Loucy (cell line): ENCODE results near the gene ECT2L.

Experiments
- H2AFZ ChIP-seq: fragments of 200-600 bp; sonication (generic); 2 replicates; pipeline ENCODE4 v1.6.0; 2016; ENCODE audit warnings: antibody characterized with exemption, mild to moderate bottlenecking, low read length, moderate library complexity
- H3F3A ChIP-seq: fragments of 200-600 bp; 2 replicates; pipeline ENCODE4 v1.6.0; 2016; ENCODE audit warnings: antibody characterized with exemption, low read depth, mild to moderate bottlenecking
- H3K27me3 ChIP-seq: fragments of 200-600 bp; sonication (generic); 2 replicates; pipeline ENCODE4 v1.6.1; 2014; ENCODE audit warnings: low read length, mild to moderate bottlenecking; ENCODE audit not compliant: insufficient read depth, poor library complexity, severe bottlenecking
- H3K36me3 ChIP-seq: fragments of 200-600 bp; sonication (generic); 2 replicates; pipeline ENCODE4 v1.6.1; 2016; ENCODE audit warnings: low read length; ENCODE audit not compliant: insufficient read depth
- H3K4me1 ChIP-seq: fragments of 200-600 bp; sonication (generic); 2 replicates; pipeline ENCODE4 v1.5.1; 2014; ENCODE audit warnings: low read length, mild to moderate bottlenecking; ENCODE audit not compliant: insufficient read depth, poor library complexity, severe bottlenecking
- H3K4me2 ChIP-seq: fragments of 200-600 bp; sonication (generic); 2 replicates; pipeline ENCODE4 v1.6.0; 2014; ENCODE audit warnings: antibody characterized with exemption, low read length, low read depth, mild to moderate bottlenecking; ENCODE audit not compliant: poor library complexity, severe bottlenecking
- H3K4me3 ChIP-seq: fragments of 200-600 bp; sonication (generic); 2 replicates; pipeline ENCODE4 v1.5.1; 2014; ENCODE audit warnings: low read length, mild to moderate bottlenecking, mixed read lengths; ENCODE audit not compliant: poor library complexity, severe bottlenecking
- H3K79me2 ChIP-seq: fragments of 200-600 bp; sonication (generic); 2 replicates; pipeline ENCODE4 v1.6.1; 2014; ENCODE audit warnings: low read length; ENCODE audit not compliant: insufficient read depth
- H3K9ac ChIP-seq: fragments of 200-600 bp; sonication (generic); 2 replicates; pipeline ENCODE4 v1.6.0; 2014; ENCODE audit warnings: mild to moderate bottlenecking, low read depth, low read length, moderate library complexity; ENCODE audit not compliant: poor library complexity, severe bottlenecking
- H3K9me2 ChIP-seq: fragments of 200-600 bp; sonication (generic); replicated peaks from 2 replicates; pipeline ENCODE4 v1.6.1; 2016; ENCODE audit warnings: low read depth, low read length, mixed read lengths
- H3K9me3 ChIP-seq: fragments of 200-600 bp; sonication (generic); 2 replicates; pipeline ENCODE4 v1.6.1; 2014; ENCODE audit warnings: mild to moderate bottlenecking, antibody characterized with exemption, low read length, low read depth; ENCODE audit not compliant: insufficient read depth
- H4K20me1 ChIP-seq: fragments of 200-600 bp; sonication (generic); 2 replicates; pipeline ENCODE4 v1.6.0; 2014; ENCODE audit warnings: antibody characterized with exemption, low read length, mild to moderate bottlenecking; ENCODE audit not compliant: insufficient read depth, poor library complexity, severe bottlenecking
- EZH2phosphoT487 ChIP-seq: fragments of 200-600 bp; IDR thresholded peaks from 2 replicates; pipeline ENCODE4 v1.6.1; 2018; ENCODE audit warnings: antibody characterized with exemption, mild to moderate bottlenecking, moderate library complexity, borderline replicate concordance
- TF ChIP-seq, protein P1 (sequence below): fragments of 200-600 bp; sonication (generic); conservative IDR thresholded peaks from 2 replicates; pipeline ENCODE4 v1.5.1; 2014; ENCODE audit warnings: mild to moderate bottlenecking, antibody characterized with exemption, low read length

Gene ECT2L

DNA sequence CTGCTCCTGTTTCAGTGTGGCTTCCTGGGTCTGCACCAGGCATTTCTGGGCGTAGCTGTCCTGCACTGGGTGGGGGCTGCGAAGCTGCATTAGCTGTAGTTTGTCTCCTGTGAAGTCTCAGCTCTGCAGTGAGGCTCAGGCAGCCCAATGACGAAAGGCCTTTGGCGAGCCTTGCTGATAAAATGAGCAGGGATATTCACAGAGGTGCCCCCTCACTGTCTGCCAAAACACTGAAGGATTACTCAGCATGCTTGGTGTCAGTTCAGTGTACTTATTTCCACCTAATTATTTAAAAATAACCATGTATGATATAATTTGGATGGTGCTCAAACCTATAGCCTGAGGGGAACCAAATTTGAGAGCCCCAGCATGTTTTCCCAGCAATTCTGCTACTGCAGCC lies 73.5 kb downstream of the ECT2L start:
- Histone ChIP-seq H3K4me3 (no peak overlapping the region), H3K4me2 (no peak overlapping the region), H2AFZ (no peak overlapping the region), H3K4me1 (no peaks in the 10 kb centered on the region), H3K27me3 (no peaks in the 10 kb centered on the region), H3F3A (no peaks in the 10 kb centered on the region), H3K9ac (no peak overlapping the region), H4K20me1 (no peaks in the 10 kb centered on the region), H3K9me3 (no peaks in the 10 kb centered on the region), H3K36me3 (no peaks in the 10 kb centered on the region), H3K79me2 (no peaks in the 10 kb centered on the region), H3K9me2 (no peaks in the 10 kb centered on the region)
- no peak for TF ChIP-seq EZH2phosphoT487
- TF ChIP-seq, protein P1, sequence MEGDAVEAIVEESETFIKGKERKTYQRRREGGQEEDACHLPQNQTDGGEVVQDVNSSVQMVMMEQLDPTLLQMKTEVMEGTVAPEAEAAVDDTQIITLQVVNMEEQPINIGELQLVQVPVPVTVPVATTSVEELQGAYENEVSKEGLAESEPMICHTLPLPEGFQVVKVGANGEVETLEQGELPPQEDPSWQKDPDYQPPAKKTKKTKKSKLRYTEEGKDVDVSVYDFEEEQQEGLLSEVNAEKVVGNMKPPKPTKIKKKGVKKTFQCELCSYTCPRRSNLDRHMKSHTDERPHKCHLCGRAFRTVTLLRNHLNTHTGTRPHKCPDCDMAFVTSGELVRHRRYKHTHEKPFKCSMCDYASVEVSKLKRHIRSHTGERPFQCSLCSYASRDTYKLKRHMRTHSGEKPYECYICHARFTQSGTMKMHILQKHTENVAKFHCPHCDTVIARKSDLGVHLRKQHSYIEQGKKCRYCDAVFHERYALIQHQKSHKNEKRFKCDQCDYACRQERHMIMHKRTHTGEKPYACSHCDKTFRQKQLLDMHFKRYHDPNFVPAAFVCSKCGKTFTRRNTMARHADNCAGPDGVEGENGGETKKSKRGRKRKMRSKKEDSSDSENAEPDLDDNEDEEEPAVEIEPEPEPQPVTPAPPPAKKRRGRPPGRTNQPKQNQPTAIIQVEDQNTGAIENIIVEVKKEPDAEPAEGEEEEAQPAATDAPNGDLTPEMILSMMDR, result no peak

DNA sequence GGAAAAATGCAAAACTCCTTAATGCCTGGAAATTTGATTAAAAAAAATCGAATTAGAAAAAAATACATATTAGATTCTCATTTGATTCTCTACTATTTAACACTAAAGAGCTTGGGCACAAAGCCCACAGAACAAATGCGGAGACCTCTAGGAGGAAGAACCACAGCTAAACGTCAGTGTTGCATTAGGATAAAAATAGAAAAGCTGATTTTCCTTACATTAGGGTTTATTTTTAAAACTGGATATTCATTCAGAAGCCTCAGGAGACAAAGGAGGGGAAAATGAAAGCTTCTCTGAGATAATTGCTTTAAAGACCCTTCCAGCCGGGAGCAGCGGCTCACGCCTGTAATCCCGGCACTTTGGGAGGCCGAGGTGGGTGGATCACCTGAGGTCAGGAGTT lies 77.3 kb downstream of the ECT2L start:
- no peaks in the 10 kb centered on the region for H3K4me1 ChIP-seq
- no peaks in the 10 kb centered on the region for H3K36me3 ChIP-seq
- H2AFZ ChIP-seq, result no peak overlapping the region
- no peaks in the 10 kb centered on the region for H4K20me1 ChIP-seq
- H3K9me2 ChIP-seq, result no peaks in the 10 kb centered on the region
- no peak overlapping the region for H3K4me3 ChIP-seq
- H3K4me2 ChIP-seq, result no peak overlapping the region
- TF ChIP-seq, protein P1, result no peak
- TF ChIP-seq EZH2phosphoT487, result no peak
- H3K27me3 ChIP-seq, result no peaks in the 10 kb centered on the region
- no peaks in the 10 kb centered on the region for H3K79me2 ChIP-seq
- no peaks in the 10 kb centered on the region for H3K9me3 ChIP-seq
- H3K9ac ChIP-seq, result no peak overlapping the region
- H3F3A ChIP-seq, result no peaks in the 10 kb centered on the region

DNA sequence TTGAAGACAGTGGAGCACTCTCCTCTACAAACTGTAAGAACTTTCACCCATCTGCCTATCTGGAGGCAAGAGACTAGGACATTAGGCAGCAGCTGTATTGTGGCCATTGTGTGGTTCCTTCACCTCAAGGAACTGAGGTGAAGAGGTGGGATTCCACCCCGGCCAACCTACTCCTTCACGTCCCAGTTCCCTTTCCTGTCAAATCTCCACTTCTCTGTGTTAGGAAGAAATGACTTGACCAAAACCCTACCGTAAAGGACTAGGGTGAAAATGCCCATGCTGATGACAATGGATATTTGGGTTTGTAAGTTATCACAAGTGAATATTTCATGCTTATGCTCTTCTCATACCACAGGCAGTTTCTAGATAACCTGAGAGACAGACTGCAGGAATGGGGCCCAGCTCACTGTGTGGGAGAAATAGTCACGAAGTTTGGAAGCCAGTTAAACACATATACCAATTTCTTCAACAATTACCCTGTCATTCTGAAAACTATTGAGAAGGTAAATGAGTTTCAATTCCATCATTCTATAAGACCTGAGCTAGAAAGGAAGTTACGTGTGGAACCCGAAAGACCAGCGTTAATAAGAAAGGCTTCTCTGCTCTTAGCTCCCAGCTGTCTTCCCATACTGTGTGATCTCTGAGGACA lies 86.6 kb downstream of the ECT2L start:
- H2AFZ ChIP-seq, result no peak overlapping the region
- H3K4me2 ChIP-seq, result no peak overlapping the region
- H3K79me2 ChIP-seq, result no peaks in the 10 kb centered on the region
- H3K36me3 ChIP-seq, result no peaks in the 10 kb centered on the region
- no peaks in the 10 kb centered on the region for H3K9me2 ChIP-seq
- no peaks in the 10 kb centered on the region for H4K20me1 ChIP-seq
- no peaks in the 10 kb centered on the region for H3K4me1 ChIP-seq
- no peak for TF ChIP-seq EZH2phosphoT487
- TF ChIP-seq, protein P1, result no peak
- no peaks in the 10 kb centered on the region for H3K27me3 ChIP-seq
- H3K9me3 ChIP-seq, result no peaks in the 10 kb centered on the region
- H3K9ac ChIP-seq, result no peak overlapping the region
- H3K4me3 ChIP-seq, result no peak overlapping the region
- no peaks in the 10 kb centered on the region for H3F3A ChIP-seq
